Osteoblast (primary cell): ENCODE results near the gene PDK2. TPM values are rescaled to one million over a fixed set of nuclear protein-coding genes. Genes with fewer than 3 reads are reported as not detected.

ENCODE experiments used
- DNase-seq: peaks from one replicate; pipeline ENCODE4 v3.0.0; 2011; ENCODE audit warnings: low spot score, mixed read lengths; ENCODE audit not compliant: insufficient read length; ENCODE audit errors: missing footprints
- H2AFZ ChIP-seq: 2 replicates; pipeline ENCODE4 v1.6.0; 2011; ENCODE audit warnings: mild to moderate bottlenecking, low read length
- H3K27ac ChIP-seq: 2 replicates; pipeline ENCODE4 v1.5.1; 2011; ENCODE audit warnings: mild to moderate bottlenecking, low read depth, low read length, moderate library complexity
- H3K27me3 ChIP-seq: 2 replicates; pipeline ENCODE4 v1.6.0; 2012; ENCODE audit warnings: mild to moderate bottlenecking, control low read depth, inconsistent platforms, low read length, moderate library complexity; ENCODE audit not compliant: insufficient read depth
- H3K36me3 ChIP-seq: 2 replicates; pipeline ENCODE4 v1.5.1; 2011; ENCODE audit warnings: mild to moderate bottlenecking, low read length, control low read depth, moderate library complexity; ENCODE audit not compliant: insufficient read depth
- H3K4me1 ChIP-seq: 2 replicates; pipeline ENCODE4 v1.5.1; 2011; ENCODE audit warnings: mild to moderate bottlenecking, low read length, control low read depth, moderate library complexity; ENCODE audit not compliant: insufficient read depth
- H3K4me2 ChIP-seq: 2 replicates; pipeline ENCODE4 v1.6.0; 2011; ENCODE audit warnings: mild to moderate bottlenecking, low read length; ENCODE audit not compliant: insufficient read depth
- H3K4me3 ChIP-seq: fragments of 200-600 bp; sonication (generic); 3 replicates; pipeline ENCODE4 v1.5.1; 2012; ENCODE audit warnings: mild to moderate bottlenecking, low read length, inconsistent platforms; ENCODE audit not compliant: insufficient read depth
- H3K79me2 ChIP-seq: 2 replicates; pipeline ENCODE4 v1.6.0; 2012; ENCODE audit warnings: mild to moderate bottlenecking, low read length, control low read depth, inconsistent platforms; ENCODE audit not compliant: insufficient read depth
- H3K9me3 ChIP-seq: 2 replicates; pipeline ENCODE4 v1.5.1; 2011; ENCODE audit warnings: low read depth, low read length, control low read depth
- H4K20me1 ChIP-seq: 2 replicates; pipeline ENCODE4 v1.6.0; 2012; ENCODE audit warnings: mild to moderate bottlenecking, low read length, control low read depth; ENCODE audit not compliant: insufficient read depth
- CTCF ChIP-seq: IDR thresholded peaks from 2 replicates; pipeline ENCODE4 v1.5.1; 2011; ENCODE audit warnings: mild to moderate bottlenecking, low read depth, low read length, moderate library complexity; ENCODE audit errors: extremely low read depth
- total RNA-seq: library from RNA; depleted of rRNA; stranded (reverse); fragments of >200 nt; gene quantifications from 2 replicates; pipeline ENCODE4 v1.2.3, GENCODE V29; 2012

The PDK2 gene
- total RNA-seq, 1 donor, result 43.4 TPM

GRCh38 chr17:50090971-50091917 is 3.9 kb upstream of the PDK2 start:
- no peak for TF ChIP-seq CTCF
- no peak overlapping the region for H3K4me2 ChIP-seq
- H3K79me2 ChIP-seq, result peaks cover 9% of the 10 kb centered on the region
- H3K4me1 ChIP-seq, result peaks cover 18% of the 10 kb centered on the region
- no peak overlapping the region for H2AFZ ChIP-seq
- H4K20me1 ChIP-seq, result peaks cover 4% of the 10 kb centered on the region
- no peaks in the 10 kb centered on the region for H3K9me3 ChIP-seq
- H3K4me3 ChIP-seq, result no peak overlapping the region
- no peak overlapping the region for H3K27ac ChIP-seq
- H3K27me3 ChIP-seq, result no peaks in the 10 kb centered on the region
- peak; percentile 45 for DNase-seq
- peaks cover 42% of the 10 kb centered on the region for H3K36me3 ChIP-seq

- Histone ChIP-seq H3K36me3 (peaks cover 37% of the 10 kb centered on the region), H3K4me1 (peaks cover 23% of the 10 kb centered on the region), H3K27ac (no peak overlapping the region), H3K79me2 (peaks cover 9% of the 10 kb centered on the region), H3K9me3 (no peaks in the 10 kb centered on the region), H4K20me1 (peaks cover 4% of the 10 kb centered on the region), H2AFZ (no peak overlapping the region), H3K4me3 (no peak overlapping the region), H3K4me2 (no peak overlapping the region), H3K27me3 (no peaks in the 10 kb centered on the region)
- TF ChIP-seq CTCF, result no peak
- DNase-seq, result peak; percentile 58
Measured at GRCh38 chr17:50091918-50092285, 3.2 kb upstream of the PDK2 start.

- peaks cover 23% of the 10 kb centered on the region for H3K4me1 ChIP-seq
- no peaks in the 10 kb centered on the region for H3K27me3 ChIP-seq
- no peaks in the 10 kb centered on the region for H3K9me3 ChIP-seq
- no peak overlapping the region for H2AFZ ChIP-seq
- H3K4me3 ChIP-seq, result no peak overlapping the region
- no peak for TF ChIP-seq CTCF
- DNase-seq, result peak; percentile 44
- H3K79me2 ChIP-seq, result peaks cover 9% of the 10 kb centered on the region
- peaks cover 36% of the 10 kb centered on the region for H3K36me3 ChIP-seq
- no peak overlapping the region for H3K4me2 ChIP-seq
- H4K20me1 ChIP-seq, result peaks cover 4% of the 10 kb centered on the region
- no peak overlapping the region for H3K27ac ChIP-seq
Measured at GRCh38 chr17:50093246-50093645, 1.9 kb upstream of the PDK2 start.

GRCh38 chr17:50093807-50094206 is 1.3 kb upstream of the PDK2 start:
- H3K4me2 ChIP-seq, result peak overlapping the region; percentile 100
- no peak for DNase-seq
- H3K36me3 ChIP-seq, result peaks cover 36% of the 10 kb centered on the region
- peaks cover 1% of the 10 kb centered on the region for H4K20me1 ChIP-seq
- H3K4me3 ChIP-seq, result peak overlapping the region; percentile 98
- H3K79me2 ChIP-seq, result peaks cover 9% of the 10 kb centered on the region
- H3K4me1 ChIP-seq, result peaks cover 23% of the 10 kb centered on the region
- H3K9me3 ChIP-seq, result no peaks in the 10 kb centered on the region
- peak overlapping the region; percentile 53 for H3K27ac ChIP-seq
- TF ChIP-seq CTCF, result no peak
- no peaks in the 10 kb centered on the region for H3K27me3 ChIP-seq
- peak overlapping the region; percentile 93 for H2AFZ ChIP-seq
